Measurements from ENCODE around the gene GDAP2.

GDAP2 gene

GRCh38 chr1:117838911-117839310, 90.5 kb downstream of the GDAP2 start:
- DNase-seq, result no peak

- DNase-seq, result no peak
These were observed 93.4 kb downstream of the GDAP2 start for GRCh38 chr1:117836069-117836468.

GRCh38 chr1:117834416-117834815, 95.0 kb downstream of the GDAP2 start:
- DNase-seq, result no peak

- DNase-seq, result no peak
These were observed 97.0 kb downstream of the GDAP2 start for GRCh38 chr1:117832453-117832852.

- no peak for DNase-seq
These were observed 99.2 kb downstream of the GDAP2 start for GRCh38 chr1:117830222-117830621.

- DNase-seq, result no peak
These were observed 101.2 kb downstream of the GDAP2 start for GRCh38 chr1:117828201-117828600.

- DNase-seq, result no peak
These were observed 102.8 kb downstream of the GDAP2 start for GRCh38 chr1:117826540-117827078.

GRCh38 chr1:117826119-117826518, 103.3 kb downstream of the GDAP2 start:
- no peak for DNase-seq

- DNase-seq, result no peak
These were observed 104.0 kb downstream of the GDAP2 start for GRCh38 chr1:117825414-117825813.

GRCh38 chr1:117824616-117825015, 104.8 kb downstream of the GDAP2 start:
- no peak for DNase-seq

GRCh38 chr1:117821774-117822482, 107.5 kb downstream of the GDAP2 start:
- DNase-seq, result peak; percentile 21

- DNase-seq, result no peak
These were observed 108.1 kb downstream of the GDAP2 start for GRCh38 chr1:117821382-117821755.

GRCh38 chr1:117820694-117821381, 108.6 kb downstream of the GDAP2 start:
- DNase-seq, result no peak

- no peak for DNase-seq
These were observed 109.3 kb downstream of the GDAP2 start for GRCh38 chr1:117820096-117820495.

- no peak for DNase-seq
These were observed 110.1 kb downstream of the GDAP2 start for GRCh38 chr1:117819301-117819700.

GRCh38 chr1:117818456-117818855, 111.0 kb downstream of the GDAP2 start:
- no peak for DNase-seq

- DNase-seq, result no peak
These were observed 111.8 kb downstream of the GDAP2 start for GRCh38 chr1:117817629-117818028.

- no peak for DNase-seq
These were observed 113.5 kb downstream of the GDAP2 start for GRCh38 chr1:117815926-117816325.

- no peak for DNase-seq
These were observed 114.3 kb downstream of the GDAP2 start for GRCh38 chr1:117814856-117815797.

Measured in NCI-H510A treated with DMSO at 0.1 percent for 48 hours (cell line).